SK-N-SH treated with all-trans-retinoic acid at 6 μM for 48 hours (cell line): ENCODE data around the gene KCNA1.

ENCODE experiments used
- ATAC-seq: fragments of 200-7000 bp; cut with Tn5 transposase; 3 replicates; pipeline ENCODE4 v1.9.1; 2020; ENCODE audit warnings: mild to moderate bottlenecking, moderate library complexity
- ARNTL ChIP-seq: fragments of 450-650 bp; formaldehyde crosslinking; IDR thresholded peaks from 2 replicates; pipeline ENCODE4 v1.5.0; 2020; ENCODE audit warnings: low read depth, mild to moderate bottlenecking, moderate library complexity, borderline replicate concordance
- BACH2 ChIP-seq: fragments of 250-450 bp; sonication (Bioruptor Pico); IDR thresholded peaks from 2 replicates; pipeline ENCODE4 v1.9.0; 2021; ENCODE audit warnings: mild to moderate bottlenecking, borderline replicate concordance
- CREB5 ChIP-seq: fragments of 250-450 bp; sonication (Bioruptor Pico); IDR thresholded peaks from 2 replicates; pipeline ENCODE4 v1.5.1; 2020; ENCODE audit warnings: low read depth, mild to moderate bottlenecking, moderate library complexity
- CSDC2 ChIP-seq: fragments of 250-450 bp; sonication (Bioruptor Pico); IDR thresholded peaks from 2 replicates; pipeline ENCODE4 v1.5.0; 2020; ENCODE audit warnings: mild to moderate bottlenecking, moderate library complexity
- CSRNP3 ChIP-seq: fragments of 250-450 bp; sonication (Bioruptor Pico); IDR thresholded peaks from 2 replicates; pipeline ENCODE4 v1.5.1; 2021; ENCODE audit warnings: mild to moderate bottlenecking, moderate library complexity
- ESRRG ChIP-seq: fragments of 250-450 bp; sonication (Bioruptor Pico); IDR thresholded peaks from 2 replicates; pipeline ENCODE4 v1.6.1; 2021; ENCODE audit warnings: mild to moderate bottlenecking
- GLIS3 ChIP-seq: fragments of 250-450 bp; sonication (Bioruptor Pico); IDR thresholded peaks from 2 replicates; pipeline ENCODE4 v1.5.0; 2020; ENCODE audit warnings: mild to moderate bottlenecking, moderate library complexity
- ISL1 ChIP-seq: fragments of 250-450 bp; sonication (Bioruptor Pico); IDR thresholded peaks from 2 replicates; pipeline ENCODE4 v2.1.2; 2022; ENCODE audit warnings: mild to moderate bottlenecking, moderate library complexity
- OSR1 ChIP-seq: fragments of 250-450 bp; sonication (Bioruptor Pico); IDR thresholded peaks from 2 replicates; pipeline ENCODE4 v1.8.0; 2022; ENCODE audit warnings: moderate library complexity, mild to moderate bottlenecking, inconsistent platforms
- PATZ1 ChIP-seq: fragments of 250-450 bp; sonication (Bioruptor Pico); IDR thresholded peaks from 2 replicates; pipeline ENCODE4 v1.8.0; 2020; ENCODE audit warnings: mild to moderate bottlenecking, moderate library complexity, borderline replicate concordance
- POU6F1 ChIP-seq: fragments of 250-450 bp; sonication (Bioruptor Pico); IDR thresholded peaks from 2 replicates; pipeline ENCODE4 v1.8.0; 2021; ENCODE audit warnings: low read depth, mild to moderate bottlenecking, moderate library complexity, borderline replicate concordance
- PPARA ChIP-seq: fragments of 250-450 bp; sonication (Bioruptor Pico); IDR thresholded peaks from 2 replicates; pipeline ENCODE4 v1.5.0; 2020; ENCODE audit warnings: mild to moderate bottlenecking, borderline replicate concordance
- RARB ChIP-seq: fragments of 250-450 bp; sonication (Bioruptor Pico); IDR thresholded peaks from 2 replicates; pipeline ENCODE4 v1.8.0; 2021; ENCODE audit warnings: mild to moderate bottlenecking, moderate library complexity
- SNAI2 ChIP-seq: fragments of 250-450 bp; sonication (Bioruptor Pico); IDR thresholded peaks from 2 replicates; pipeline ENCODE4 v1.5.0; 2020; ENCODE audit warnings: mild to moderate bottlenecking, moderate library complexity
- TCF4 ChIP-seq: fragments of 250-450 bp; sonication (Bioruptor Pico); IDR thresholded peaks from 2 replicates; pipeline ENCODE4 v1.8.0; 2021; ENCODE audit warnings: mild to moderate bottlenecking, moderate library complexity, borderline replicate concordance
- TOX ChIP-seq: fragments of 250-450 bp; sonication (Bioruptor Pico); IDR thresholded peaks from 2 replicates; pipeline ENCODE4 v1.8.0; 2021; ENCODE audit warnings: mild to moderate bottlenecking, moderate library complexity, borderline replicate concordance
- ZC3H10 ChIP-seq: fragments of 250-450 bp; sonication (Bioruptor Pico); IDR thresholded peaks from 2 replicates; pipeline ENCODE4 v1.5.1; 2021; ENCODE audit warnings: mild to moderate bottlenecking, moderate library complexity
- ZFP3 ChIP-seq: fragments of 250-450 bp; sonication (Bioruptor Pico); IDR thresholded peaks from 2 replicates; pipeline ENCODE4 v1.5.0; 2020; ENCODE audit warnings: mild to moderate bottlenecking, moderate library complexity
- ZNF565 ChIP-seq: fragments of 450-650 bp; formaldehyde crosslinking; conservative IDR thresholded peaks from 2 replicates; pipeline ENCODE4 v1.5.0; 2020; ENCODE audit warnings: low read depth, mild to moderate bottlenecking, moderate library complexity
- ZNF70 ChIP-seq: fragments of 450-650 bp; formaldehyde crosslinking; IDR thresholded peaks from 2 replicates; pipeline ENCODE4 v1.5.0; 2020; ENCODE audit warnings: mild to moderate bottlenecking, moderate library complexity
- ZNF8 ChIP-seq: fragments of 450-650 bp; formaldehyde crosslinking; IDR thresholded peaks from 2 replicates; pipeline ENCODE4 v1.5.0; 2020; ENCODE audit warnings: mild to moderate bottlenecking, moderate library complexity
- TF ChIP-seq, protein P1 (sequence below): fragments of 250-450 bp; sonication (Bioruptor Pico); IDR thresholded peaks from 2 replicates; pipeline ENCODE4 v1.5.0; 2020; ENCODE audit warnings: mild to moderate bottlenecking, moderate library complexity

The KCNA1 gene

DNA sequence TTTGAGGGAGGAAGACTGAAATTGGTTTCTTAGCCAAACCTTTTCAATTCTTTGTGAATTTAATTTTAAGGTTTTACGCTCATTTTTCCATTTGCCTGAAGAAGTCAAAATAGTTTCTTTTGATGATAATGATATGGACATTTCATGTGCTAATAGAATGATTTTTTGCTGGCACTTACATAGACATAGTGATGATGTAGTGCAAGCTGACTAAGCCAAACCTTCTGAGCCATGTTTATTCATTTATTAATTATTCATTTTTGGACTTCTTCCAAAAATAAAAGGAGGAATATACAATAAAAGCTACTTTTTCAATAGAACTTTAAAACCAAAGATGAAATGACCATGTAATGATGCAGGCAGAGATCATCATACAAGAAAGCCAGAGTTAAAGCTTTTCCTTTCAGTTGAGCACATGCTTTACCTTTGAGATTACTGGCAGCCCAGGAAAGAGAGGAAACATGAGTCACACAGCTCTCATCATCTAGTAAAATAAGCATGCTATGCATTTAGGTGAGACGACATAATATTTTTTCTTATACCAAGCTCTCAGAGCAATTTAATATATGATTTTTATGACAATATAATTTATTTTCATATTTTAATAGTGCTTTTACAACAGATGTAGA, 24.8 kb downstream of the KCNA1 start (continued):
- TF ChIP-seq ZNF565 (CRISPR knock-in tag) (no peak), SNAI2 (CRISPR knock-in tag) (no peak), CREB5 (CRISPR knock-in tag) (no peak)

- ATAC-seq, result no peak
- no peak for TF ChIP-seq PPARA (CRISPR knock-in tag)
- TF ChIP-seq, protein P1, sequence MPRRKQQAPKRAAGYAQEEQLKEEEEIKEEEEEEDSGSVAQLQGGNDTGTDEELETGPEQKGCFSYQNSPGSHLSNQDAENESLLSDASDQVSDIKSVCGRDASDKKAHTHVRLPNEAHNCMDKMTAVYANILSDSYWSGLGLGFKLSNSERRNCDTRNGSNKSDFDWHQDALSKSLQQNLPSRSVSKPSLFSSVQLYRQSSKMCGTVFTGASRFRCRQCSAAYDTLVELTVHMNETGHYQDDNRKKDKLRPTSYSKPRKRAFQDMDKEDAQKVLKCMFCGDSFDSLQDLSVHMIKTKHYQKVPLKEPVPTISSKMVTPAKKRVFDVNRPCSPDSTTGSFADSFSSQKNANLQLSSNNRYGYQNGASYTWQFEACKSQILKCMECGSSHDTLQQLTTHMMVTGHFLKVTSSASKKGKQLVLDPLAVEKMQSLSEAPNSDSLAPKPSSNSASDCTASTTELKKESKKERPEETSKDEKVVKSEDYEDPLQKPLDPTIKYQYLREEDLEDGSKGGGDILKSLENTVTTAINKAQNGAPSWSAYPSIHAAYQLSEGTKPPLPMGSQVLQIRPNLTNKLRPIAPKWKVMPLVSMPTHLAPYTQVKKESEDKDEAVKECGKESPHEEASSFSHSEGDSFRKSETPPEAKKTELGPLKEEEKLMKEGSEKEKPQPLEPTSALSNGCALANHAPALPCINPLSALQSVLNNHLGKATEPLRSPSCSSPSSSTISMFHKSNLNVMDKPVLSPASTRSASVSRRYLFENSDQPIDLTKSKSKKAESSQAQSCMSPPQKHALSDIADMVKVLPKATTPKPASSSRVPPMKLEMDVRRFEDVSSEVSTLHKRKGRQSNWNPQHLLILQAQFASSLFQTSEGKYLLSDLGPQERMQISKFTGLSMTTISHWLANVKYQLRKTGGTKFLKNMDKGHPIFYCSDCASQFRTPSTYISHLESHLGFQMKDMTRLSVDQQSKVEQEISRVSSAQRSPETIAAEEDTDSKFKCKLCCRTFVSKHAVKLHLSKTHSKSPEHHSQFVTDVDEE (CRISPR knock-in tag), result no peak
- TF ChIP-seq BACH2 (CRISPR knock-in tag), result no peak
- no peak for TF ChIP-seq ZNF8 (CRISPR knock-in tag)
- no peak for TF ChIP-seq ISL1 (CRISPR knock-in tag)
- no peak for TF ChIP-seq ZNF70
- TF ChIP-seq POU6F1 (CRISPR knock-in tag), result no peak
- no peak for TF ChIP-seq ARNTL (CRISPR knock-in tag)
- no peak for TF ChIP-seq TCF4 (CRISPR knock-in tag)
- TF ChIP-seq SNAI2 (CRISPR knock-in tag), result no peak
- no peak for TF ChIP-seq ZFP3
- TF ChIP-seq OSR1, result no peak
- TF ChIP-seq PATZ1 (CRISPR knock-in tag), result no peak
- no peak for TF ChIP-seq GLIS3
- TF ChIP-seq CSDC2 (CRISPR knock-in tag), result no peak
- TF ChIP-seq TOX (CRISPR knock-in tag), result no peak
- no peak for TF ChIP-seq ESRRG (CRISPR knock-in tag)
- no peak for TF ChIP-seq CREB5 (CRISPR knock-in tag)
- no peak for TF ChIP-seq ZC3H10 (CRISPR knock-in tag)
- TF ChIP-seq RARB (CRISPR knock-in tag), result no peak
- TF ChIP-seq, all 23 proteins: peak for 0
Measured at GRCh38 chr12:4938900-4939299, 29.2 kb downstream of the KCNA1 start.

GRCh38 chr12:4939418-4940023, 29.8 kb downstream of the KCNA1 start:
- peak; percentile 78 for ATAC-seq
- TF ChIP-seq ZC3H10 (CRISPR knock-in tag) (no peak), BACH2 (CRISPR knock-in tag) (no peak), POU6F1 (CRISPR knock-in tag) (no peak), TCF4 (CRISPR knock-in tag) (no peak), ZNF70 (no peak), ISL1 (CRISPR knock-in tag) (no peak), ARNTL (CRISPR knock-in tag) (no peak), OSR1 (no peak), SNAI2 (CRISPR knock-in tag) (no peak), ESRRG (CRISPR knock-in tag) (no peak), CSRNP3 (no peak), ZFP3 (no peak), ZNF8 (CRISPR knock-in tag) (no peak), CREB5 (CRISPR knock-in tag) (no peak), RARB (CRISPR knock-in tag) (no peak)
